ENCODE measurements around the gene ALDH18A1.
"Not testable (repeated sequence)": the region's sequence is repeated elsewhere in the genome, so short reads cannot be mapped to it uniquely, and the experiment has no call there.

ALDH18A1 gene

DNA sequence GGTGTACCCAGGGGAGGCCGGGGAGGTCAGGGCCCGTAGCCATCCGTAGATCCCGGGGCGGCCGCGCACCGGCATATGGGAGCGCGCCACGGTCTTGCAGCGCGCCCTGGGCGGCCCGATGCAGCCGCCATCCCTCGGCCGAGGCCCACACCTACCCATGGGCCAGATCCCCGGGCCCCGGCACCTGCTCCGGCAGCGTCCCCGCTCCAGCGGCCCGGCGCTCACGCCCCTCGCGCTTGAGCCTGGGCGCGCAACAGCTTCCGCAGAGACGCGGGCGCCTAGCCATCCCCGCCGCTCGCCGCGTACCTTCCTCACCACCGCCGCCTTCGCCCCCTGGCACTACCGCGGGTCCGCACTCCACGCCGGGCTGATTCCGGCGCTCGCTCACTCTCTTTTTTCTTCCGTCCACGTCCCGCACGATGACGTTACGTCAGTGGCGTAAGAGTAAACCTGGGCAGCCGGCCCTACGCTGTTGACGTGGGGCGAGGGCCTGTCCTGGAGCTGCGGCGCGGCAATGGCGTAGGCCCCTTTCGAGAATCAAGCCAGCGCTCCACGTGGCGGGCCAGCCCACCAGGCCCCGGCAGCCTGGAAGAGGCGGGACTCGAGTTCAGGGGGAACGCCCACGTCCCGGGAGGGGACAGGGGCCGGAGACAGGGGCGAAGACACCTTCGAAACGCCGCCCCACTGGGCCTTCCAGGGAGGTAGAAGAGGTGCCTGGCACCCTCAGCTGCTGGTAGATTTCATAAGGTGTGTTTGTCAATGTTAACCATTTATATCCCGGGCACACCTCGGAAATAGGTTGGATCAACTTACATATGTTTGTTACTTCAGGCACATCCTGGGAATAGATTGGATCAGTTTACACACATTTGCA lies at the start of gene ALDH18A1:
ALDH18A1 (minus strand) TSS at position 421 of the 874 bp plus-strand sequence. CDS start 3,334 bp downstream, outside the sequence.
- DNase-seq (ENCODE audit: low read depth): peak; percentile 89

DNA sequence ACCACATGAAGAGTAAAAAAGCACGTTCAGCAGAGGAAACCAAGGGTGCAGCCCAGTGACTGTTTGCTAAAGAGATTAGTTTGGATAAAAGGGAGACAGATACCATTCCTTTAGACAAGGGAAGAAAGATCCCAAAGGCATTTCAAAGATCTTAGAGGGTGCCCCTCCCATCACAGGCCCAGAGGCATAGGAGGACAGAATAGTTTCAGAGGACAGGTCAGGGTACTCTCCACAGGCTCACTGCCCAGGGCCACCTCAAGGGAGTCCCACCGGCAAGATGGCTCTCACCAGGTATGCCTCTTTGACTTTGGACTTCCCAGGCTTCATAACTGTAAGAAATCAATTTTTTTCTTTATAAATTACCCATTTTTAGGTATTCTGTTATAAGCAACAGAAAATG lies 41.9 kb upstream of the ALDH18A1 start:
- DNase-seq (ENCODE audit: low read depth): no peak

DNA sequence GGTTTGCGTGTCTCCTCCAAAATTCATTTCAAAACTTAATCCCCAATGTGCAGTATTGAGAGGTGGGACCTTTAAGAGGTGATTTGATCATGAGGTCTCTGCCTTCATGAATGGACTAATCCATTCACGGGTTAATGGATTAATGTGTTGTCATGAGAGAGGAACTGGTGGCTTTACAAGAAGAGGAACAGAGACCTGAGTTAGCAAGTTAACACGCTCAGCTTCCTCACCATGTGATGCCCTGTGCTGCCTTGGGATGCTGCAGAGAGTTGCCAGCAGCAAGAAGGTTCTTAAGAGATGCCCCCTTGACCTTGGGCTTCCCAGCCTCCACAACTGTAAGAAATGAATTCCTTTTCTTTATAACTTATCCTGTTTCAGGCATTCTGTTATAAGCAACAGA lies 40.9 kb upstream of the ALDH18A1 start:
- DNase-seq (ENCODE audit: low read depth): no peak

DNA sequence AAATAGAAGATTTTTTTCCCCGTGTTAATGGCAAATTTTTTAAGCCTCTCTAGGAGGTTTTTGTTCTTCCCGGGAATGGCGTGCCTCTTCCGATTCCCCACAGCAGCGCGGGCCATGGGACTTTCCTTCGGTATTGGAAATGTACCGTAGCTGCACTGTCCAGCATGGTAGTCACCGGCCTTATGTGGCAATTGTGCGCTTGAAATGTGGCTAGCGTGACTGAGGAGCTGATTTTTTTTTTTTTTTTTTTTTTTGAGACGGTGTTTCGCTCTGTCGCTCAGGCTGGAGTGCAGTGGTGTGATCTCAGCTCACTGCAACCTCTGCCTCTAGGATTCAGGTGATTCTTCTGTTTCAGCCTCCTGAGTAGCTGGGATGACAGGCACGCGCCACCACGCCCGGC lies 38.2 kb upstream of the ALDH18A1 start:
- no peak for DNase-seq (ENCODE audit: low read depth)

DNA sequence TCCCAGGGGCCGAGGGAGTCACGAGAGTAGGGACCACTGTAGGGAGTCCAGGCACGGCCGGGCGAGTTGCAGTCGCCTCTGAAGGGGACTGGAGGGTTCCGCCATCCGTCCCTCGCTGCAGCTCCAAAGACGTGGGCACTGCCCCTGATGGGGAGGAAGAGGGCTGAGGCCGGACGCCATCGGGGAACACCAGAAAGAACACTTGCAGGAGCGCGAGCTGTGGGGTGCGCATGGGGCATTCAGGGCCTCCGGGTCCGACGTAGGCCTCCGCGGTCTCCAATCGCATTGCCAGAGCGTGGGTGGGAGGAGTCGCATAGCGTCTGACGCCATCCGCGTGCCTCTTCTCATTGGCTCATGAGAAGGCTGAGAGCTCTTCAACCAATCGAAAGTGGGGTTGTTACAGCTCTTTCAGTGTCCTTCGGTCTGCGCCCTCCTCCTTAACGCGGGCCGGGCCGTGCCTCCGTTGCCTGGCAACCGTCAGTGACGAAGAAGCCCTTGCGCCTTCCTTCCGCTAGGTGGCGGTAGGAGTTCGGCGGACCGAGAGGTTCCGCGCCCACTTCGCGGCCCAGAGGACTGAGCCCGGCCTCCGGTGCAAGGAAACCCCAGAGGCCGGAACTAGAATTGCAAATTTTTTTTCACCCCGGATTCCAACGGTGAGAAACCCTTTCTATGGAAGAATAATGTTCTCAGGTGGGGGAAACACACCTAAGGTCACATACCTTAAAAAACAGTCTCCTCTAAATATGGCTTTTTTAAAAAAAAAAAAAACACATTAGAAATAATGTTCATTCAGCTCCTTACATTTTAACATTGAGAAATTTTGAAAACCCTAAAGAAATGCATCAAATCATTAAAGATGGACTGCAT lies 37.4 kb upstream of the ALDH18A1 start, which contains the start of gene TCTN3:
TCTN3 (minus strand) TSS at position 260 of the 867 bp plus-strand sequence; CDS start at position 232, 28 bp downstream.
- peak; percentile 100 for DNase-seq (ENCODE audit: low read depth)

DNA sequence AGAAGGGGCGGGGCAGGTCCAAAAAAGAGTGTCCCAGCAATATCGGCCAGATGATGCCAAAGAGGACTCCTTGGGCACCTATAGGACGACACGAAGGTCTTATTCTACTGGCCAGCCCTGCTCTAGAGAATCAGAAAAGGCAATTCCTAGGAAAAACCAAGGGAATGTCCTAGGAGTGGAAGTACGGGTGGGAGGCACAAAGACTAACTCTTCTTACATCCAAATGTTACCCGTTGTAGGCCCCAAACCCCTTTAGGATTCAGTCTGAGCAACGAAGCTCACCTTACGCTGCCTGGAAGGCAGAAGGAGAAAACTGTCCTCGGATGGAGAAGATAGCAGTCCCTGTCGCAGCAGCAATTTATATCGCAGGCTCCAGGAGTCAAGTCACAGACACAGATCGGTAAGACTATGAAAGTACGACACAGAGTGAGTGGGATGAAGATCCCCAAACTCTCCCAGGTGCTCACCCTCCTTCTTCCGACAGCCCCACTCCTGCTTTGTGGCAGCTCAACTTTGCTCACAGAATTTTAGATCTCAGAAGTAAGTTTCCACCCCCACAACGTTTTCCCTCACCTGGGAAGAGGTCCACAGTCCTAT lies 36.7 kb upstream of the ALDH18A1 start:
- DNase-seq (ENCODE audit: low read depth): peak; percentile 11

DNA sequence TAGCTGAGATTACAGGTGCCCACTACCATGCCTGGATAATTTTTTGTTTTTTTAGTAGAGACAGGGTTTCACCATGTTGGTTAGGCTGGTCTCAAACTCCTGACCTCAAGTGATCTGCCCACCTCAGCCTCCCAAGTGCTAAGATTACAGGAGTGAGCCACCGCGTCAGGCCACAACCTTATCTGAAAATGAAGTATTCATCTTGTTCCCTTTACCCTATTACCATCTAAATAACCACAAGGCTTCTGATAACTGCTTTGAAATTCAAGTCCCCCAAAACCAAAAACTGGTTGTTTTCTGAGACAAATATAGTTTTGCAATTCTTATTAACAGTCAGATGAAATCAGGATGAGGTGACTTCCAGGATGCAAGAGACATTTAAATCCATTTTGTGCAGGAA lies 34.8 kb upstream of the ALDH18A1 start:
- no peak for DNase-seq (ENCODE audit: low read depth)

DNA sequence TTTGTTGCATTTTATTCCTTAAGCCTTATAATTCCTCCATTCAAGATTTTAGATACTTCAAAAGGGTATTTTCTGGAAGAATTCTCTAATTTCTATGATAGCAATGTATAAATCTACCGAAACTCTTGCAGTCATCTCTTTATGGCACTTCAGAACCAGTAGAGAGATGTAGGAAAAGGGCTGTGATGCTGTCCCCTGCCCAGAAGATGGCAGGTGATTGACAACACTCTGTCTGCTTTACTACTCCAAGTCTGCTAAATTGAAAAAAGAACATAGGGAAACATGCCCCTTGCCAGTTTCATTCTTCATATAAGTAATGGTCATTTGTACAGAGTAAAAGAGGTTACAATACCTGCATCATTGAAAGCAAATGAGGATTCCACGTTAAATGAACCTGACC lies 32.1 kb upstream of the ALDH18A1 start:
- DNase-seq (ENCODE audit: low read depth): no peak

DNA sequence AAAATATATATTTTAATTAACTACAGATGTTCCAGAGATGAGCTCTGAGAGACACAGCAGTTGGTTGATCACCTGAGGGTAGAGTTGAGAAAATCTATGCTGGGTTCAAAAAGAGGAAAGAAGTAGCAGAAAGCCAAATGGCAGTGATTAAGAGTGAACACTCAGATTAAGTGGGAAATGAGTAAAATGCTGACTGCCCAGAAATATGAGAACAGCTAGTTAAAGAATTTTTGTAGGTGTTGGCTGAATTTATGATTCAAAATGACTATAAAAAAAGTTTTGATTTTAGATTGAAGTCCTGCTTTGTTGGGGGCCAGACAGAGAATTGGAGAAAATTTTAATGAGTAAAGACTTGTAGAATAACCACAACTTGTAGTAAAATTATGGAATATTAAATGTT lies 27.5 kb upstream of the ALDH18A1 start:
- no peak for DNase-seq (ENCODE audit: low read depth)

DNA sequence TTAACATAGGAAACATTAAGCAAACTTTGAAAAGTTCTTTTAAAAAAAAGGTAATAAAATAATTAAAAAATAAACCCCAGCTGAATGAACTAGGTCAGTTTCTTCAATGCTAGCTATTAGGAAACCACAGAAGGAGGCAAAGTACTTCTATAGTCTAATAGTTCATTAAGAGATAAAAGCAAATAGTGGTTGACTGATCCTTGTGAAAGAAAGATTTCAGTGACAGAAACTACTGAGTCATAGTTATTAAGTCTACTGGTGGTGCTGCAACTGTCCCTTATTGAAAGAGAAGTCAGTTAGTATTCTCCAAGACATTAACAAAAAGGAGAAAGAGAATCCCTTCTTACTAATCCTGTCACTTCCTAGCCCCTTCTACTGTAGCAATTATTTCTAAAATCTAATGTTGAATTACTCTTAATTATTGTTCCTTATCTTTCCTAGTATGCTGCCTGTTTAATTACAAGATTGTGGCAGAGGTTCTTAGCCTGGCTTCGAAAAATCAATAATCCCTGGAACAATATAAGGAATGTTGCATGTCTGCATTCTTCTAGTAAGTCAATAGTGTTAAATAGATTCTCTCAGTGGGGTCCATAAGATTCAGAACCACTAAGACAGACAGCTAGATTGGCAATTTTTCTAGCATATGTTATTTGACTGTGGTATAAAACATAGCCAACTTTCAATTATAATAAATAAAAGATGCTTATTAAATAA lies 19.0 kb upstream of the ALDH18A1 start:
- DNase-seq (ENCODE audit: low read depth): no peak

DNA sequence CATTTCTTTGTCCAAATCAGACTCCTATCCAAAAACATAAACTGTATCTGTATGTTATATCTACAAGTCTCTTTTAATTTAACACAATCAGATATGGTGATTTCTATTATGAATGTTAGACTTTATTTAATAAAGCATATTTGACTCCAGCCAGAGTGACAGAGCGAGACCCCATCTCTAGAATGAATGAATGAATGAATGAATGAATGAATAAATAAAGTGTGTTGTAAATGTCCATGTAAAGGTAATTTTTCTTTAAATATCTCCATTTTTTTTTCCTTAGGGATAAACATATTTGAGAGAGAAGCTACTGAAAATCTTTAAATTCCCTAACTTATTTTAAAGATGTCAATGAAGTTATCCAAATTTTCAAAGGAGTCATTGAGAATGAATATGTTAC lies 18.1 kb upstream of the ALDH18A1 start:
- no peak for DNase-seq (ENCODE audit: low read depth)

DNA sequence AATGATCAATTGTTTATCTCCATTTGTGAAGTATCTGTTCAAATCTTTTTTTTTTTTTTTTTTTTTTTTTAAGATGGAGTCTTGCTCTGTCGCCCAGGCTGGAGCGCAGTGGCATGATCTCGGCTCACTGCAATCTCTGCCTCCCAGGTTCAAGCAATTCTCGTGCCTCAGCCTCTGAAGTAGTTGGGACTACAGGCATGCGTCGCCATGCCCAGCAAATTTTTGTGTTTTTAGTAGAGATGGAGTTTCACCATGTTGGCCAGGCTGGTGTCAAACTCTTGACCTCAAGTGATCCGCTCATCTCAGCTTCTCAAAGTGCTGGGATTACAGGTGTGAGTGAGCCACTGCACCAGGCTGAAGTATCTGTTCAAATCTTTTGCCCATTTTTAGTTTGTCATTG lies 16.1 kb upstream of the ALDH18A1 start:
- DNase-seq (ENCODE audit: low read depth): not testable (repeated sequence)

DNA sequence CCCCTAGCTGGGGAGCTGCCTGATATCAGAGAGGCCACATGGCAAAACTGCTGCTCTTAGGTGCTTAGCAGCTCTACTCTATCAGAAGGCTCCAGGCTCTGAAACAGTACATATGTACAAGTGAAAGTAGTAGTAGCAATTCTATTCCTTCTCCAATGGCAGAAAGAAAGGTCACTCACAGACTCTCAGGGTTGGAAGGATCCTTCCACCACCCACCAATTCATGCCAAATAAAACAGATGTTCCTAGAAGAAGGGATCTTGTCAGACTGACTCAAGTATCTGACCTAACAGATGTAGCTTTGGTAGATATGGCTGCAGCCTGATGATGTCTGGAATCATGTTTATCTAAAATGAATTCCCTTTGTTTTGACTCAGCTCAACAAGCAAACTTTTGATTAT lies 8.0 kb upstream of the ALDH18A1 start:
- no peak for DNase-seq (ENCODE audit: low read depth)

DNA sequence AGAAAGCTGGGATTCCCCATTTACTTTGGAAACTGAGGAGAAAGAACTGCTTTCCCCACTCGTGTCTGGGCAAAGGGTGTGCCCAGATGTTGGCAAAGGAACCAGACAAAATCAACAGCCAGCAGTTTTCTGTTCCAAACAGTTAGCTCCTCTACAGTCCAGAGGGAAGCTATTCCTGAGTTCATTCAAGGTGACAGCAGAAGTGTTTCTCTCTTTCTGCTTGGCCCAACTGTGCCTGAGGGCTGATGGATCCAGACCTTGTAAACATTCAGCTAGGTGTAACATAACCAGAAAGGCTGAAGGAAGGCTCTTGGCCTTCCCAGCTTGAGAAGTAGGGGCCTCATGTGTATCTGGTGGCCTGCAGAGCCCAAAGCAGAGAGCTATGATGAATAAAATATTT lies 7.0 kb upstream of the ALDH18A1 start:
- DNase-seq (ENCODE audit: low read depth): no peak

DNA sequence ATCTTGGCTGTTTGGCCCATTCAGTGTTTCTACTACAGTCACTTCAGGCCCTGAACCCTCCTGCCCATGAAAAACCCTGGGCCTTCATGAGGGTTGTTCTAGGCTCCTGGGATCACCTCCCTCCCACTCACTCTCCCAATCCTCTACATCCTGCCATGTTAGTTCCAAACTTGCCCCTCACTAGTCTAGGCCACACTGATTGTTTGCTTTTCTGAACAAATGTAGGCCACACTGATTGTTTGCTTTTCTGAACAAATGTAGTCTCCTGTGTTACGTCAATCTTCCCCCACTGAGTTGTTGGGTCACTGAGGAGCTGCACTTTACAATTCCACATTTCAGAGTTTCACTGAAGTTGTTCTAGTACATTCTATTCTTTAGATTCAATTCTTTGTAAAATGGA lies 5.3 kb upstream of the ALDH18A1 start:
- no peak for DNase-seq (ENCODE audit: low read depth)

DNA sequence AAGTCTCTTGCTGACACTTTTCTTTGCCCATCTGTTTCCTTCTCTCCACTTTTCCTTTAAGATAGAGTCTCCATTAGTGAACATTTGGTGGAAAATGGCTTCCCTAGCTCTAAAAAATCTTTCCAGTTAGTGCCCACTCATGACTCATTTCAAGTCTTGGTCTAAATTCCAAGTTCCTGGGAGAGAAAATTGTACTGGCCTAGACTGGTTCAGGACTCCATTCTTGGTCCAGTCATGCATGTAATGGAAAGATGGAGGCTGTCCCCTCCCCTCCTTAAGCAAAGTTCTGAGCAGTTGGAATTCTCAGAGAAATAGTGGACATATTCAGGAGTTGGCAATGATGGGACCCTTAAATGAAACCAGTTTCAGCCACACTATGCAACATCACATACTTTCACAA lies 3.8 kb upstream of the ALDH18A1 start:
- peak; percentile 40 for DNase-seq (ENCODE audit: low read depth)

DNA sequence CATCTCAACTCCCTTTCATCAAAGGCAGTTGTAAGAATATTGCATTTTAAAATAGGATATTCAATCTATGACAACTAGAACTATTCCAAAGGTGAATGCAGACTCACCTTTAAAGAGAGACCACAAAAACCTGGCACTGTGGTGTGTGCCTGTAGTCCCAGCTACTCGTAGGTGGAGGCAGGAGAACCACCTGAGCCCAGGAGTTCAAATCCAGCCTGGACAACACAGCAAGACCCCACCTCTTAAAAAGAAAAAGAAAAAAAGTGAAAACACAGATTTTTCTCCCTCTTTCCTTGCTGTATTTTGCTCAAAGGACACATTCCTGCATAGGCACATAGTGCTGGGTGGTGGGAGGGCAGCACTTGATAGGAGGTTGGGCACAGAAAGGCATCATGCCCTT lies 739 bp upstream of the ALDH18A1 start:
- no peak for DNase-seq (ENCODE audit: low read depth)

DNA sequence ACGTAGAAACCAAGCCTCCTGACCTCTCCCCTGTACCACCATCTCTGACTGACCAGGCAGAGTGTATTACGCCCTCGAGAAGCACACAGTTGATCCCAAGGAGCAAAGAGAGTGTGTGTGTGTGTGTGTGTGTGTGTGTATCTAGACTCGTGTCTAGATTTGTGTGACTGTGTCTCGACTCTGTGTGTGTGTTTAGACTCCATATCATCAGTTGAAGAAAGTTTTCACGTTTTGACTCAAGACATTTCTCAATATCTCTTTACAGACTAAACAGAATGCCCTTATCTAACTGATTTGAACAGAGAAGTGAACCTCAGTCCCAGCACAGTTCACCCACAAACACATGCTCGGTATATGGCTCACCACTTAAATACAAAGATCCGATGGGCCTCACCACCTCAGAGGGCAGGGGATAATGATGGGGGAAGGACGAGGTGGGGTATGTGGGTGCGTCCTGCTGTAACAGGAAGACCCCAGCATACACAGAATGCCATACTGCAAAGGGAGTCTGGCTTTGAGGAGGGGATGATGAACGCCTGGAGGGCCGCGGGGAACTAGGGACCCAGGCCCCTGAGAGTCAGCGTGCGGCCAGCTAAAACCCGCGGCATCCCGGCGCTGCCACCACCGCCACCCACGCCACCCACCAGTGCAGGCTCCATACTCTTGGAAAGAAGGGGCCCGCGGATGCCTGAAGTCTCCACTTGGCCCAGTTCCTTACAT lies 780 bp downstream of the ALDH18A1 start:
- peak; percentile 44 for DNase-seq (ENCODE audit: low read depth)

DNA sequence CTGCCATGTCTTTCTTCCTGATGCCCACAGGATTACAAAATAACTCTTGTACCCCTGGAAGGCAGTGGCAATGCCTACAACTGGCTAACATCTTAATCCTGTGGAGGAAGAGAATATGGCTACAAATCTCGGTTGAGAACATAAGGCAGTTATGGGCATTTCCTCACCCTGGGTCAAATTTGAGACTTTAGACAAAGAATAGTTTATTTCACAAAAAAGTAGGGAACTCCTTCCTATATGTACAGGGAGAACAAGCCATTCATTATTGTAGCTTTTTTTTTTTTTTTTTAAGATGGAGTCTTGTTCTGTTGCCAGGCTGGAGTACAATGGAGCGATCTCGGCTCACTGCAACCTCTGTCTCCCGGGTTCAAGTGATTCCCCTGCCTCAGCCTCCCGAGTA lies 2.6 kb downstream of the ALDH18A1 start:
- no peak for DNase-seq (ENCODE audit: low read depth)

DNA sequence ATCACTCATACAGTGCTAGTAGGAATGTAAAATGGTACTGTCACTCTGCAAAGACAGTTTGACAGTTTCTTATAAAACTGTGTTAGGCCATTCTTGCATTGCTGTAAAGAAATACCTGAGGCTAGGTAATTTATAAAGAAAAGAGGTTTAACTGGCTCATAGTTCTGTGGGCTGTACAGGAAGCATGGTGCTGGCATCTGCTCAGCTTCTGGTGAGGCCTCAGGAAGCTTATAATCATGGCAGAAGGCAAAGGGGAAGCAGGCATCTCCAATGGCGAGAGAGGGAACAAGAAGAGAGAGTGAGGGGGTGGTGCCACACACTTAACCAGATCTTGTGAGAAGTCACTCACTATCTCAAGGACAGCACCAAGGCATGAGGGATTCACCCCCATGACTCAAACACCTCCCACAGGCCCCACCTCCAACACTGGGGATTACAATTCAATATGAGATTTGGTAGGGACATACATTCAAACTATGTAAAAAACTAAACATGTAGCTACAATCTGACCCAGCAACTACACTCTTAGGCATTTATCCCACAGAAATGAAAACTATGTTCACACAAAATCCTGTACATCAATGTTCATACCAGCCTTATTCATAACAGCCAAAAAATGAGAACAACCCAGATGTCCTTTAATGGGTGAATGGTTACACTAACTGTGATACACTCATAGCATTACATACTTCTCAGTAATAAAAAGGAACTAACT lies 5.0 kb downstream of the ALDH18A1 start:
- no peak for DNase-seq (ENCODE audit: low read depth)

DNA sequence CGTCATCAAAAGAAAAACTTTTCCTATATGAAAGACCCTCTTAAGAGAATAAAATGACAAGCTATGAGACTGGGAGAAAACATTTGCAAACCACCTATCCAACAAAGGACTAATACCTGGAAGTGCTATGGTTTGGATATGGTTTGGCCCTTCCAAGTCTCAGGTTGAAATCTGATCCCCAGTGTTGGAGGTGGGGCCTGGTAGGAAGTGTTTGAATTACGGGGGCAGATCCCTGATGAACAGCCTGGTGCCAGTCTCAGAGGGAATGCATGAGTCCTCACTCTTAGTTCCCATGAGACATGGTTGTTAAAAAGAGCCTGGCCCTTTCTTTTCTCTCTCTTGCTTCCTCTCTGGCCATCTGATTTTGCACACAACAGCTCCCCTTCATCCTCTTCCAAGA lies 6.3 kb downstream of the ALDH18A1 start:
- no peak for DNase-seq (ENCODE audit: low read depth)
